OCI-LY1 (cell line): ENCODE results near the gene NSFL1C.

Source experiments
- H2AFZ ChIP-seq: fragments of 200-600 bp; sonication (generic), shearing (Covaris generic); 2 replicates; pipeline ENCODE4 v1.6.0; 2014; ENCODE audit warnings: antibody characterized with exemption, mild to moderate bottlenecking, low read length
- H3F3A ChIP-seq: fragments of 200-600 bp; sonication (generic), shearing (Covaris generic); 2 replicates; pipeline ENCODE4 v1.6.0; 2014; ENCODE audit warnings: mild to moderate bottlenecking, antibody characterized with exemption, low read length, moderate library complexity; ENCODE audit not compliant: insufficient read depth
- H3K27ac ChIP-seq: fragments of 200-600 bp; sonication (generic); 2 replicates; pipeline ENCODE4 v1.5.1; 2014; ENCODE audit warnings: low read length, mixed run types, mild to moderate bottlenecking, low read depth; ENCODE audit not compliant: poor library complexity, severe bottlenecking
- H3K27me3 ChIP-seq: fragments of 200-600 bp; sonication (generic); 2 replicates; pipeline ENCODE4 v1.6.0; 2014; ENCODE audit warnings: antibody characterized with exemption, mild to moderate bottlenecking, low read length, moderate library complexity; ENCODE audit not compliant: insufficient read depth
- H3K36me3 ChIP-seq: fragments of 200-600 bp; sonication (generic); 2 replicates; pipeline ENCODE4 v1.6.1; 2014; ENCODE audit warnings: mild to moderate bottlenecking, antibody characterized with exemption, low read length, moderate library complexity, mixed read lengths; ENCODE audit not compliant: insufficient read depth
- H3K4me1 ChIP-seq: fragments of 200-600 bp; sonication (generic); 2 replicates; pipeline ENCODE4 v1.5.1; 2014; ENCODE audit warnings: mild to moderate bottlenecking, low read length, moderate library complexity; ENCODE audit not compliant: insufficient read depth, severe bottlenecking
- H3K4me2 ChIP-seq: fragments of 200-600 bp; sonication (generic), shearing (Covaris generic); 2 replicates; pipeline ENCODE4 v1.6.1; 2014; ENCODE audit warnings: low read length
- H3K4me3 ChIP-seq: fragments of 200-600 bp; sonication (generic); 2 replicates; pipeline ENCODE4 v1.5.1; 2014; ENCODE audit warnings: low read length, low read depth, mild to moderate bottlenecking, mixed read lengths; ENCODE audit not compliant: poor library complexity, severe bottlenecking
- H3K79me2 ChIP-seq: fragments of 200-600 bp; shearing (Covaris generic); 2 replicates; pipeline ENCODE4 v1.6.1; 2016; ENCODE audit warnings: mixed run types, low read length, mixed read lengths; ENCODE audit not compliant: insufficient read depth
- H3K9ac ChIP-seq: fragments of 200-600 bp; sonication (generic), shearing (Covaris generic); 2 replicates; pipeline ENCODE4 v1.6.1; 2014; ENCODE audit warnings: mild to moderate bottlenecking, low read length, mixed read lengths
- H3K9me2 ChIP-seq: fragments of 200-600 bp; sonication (generic), shearing (Covaris generic); 2 replicates; pipeline ENCODE4 v1.6.1; 2014; ENCODE audit warnings: low read depth, mild to moderate bottlenecking, low read length, mixed read lengths
- H3K9me3 ChIP-seq: fragments of 200-600 bp; shearing (Covaris generic); 2 replicates; pipeline ENCODE4 v1.6.1; 2014; ENCODE audit warnings: low read length, mixed read lengths
- H4K20me1 ChIP-seq: fragments of 200-600 bp; sonication (generic), shearing (Covaris generic); 2 replicates; pipeline ENCODE4 v1.6.0; 2016; ENCODE audit warnings: mild to moderate bottlenecking, low read length; ENCODE audit not compliant: insufficient read depth
- CTCF ChIP-seq: fragments of 200-600 bp; sonication (generic), shearing (Covaris generic); IDR thresholded peaks from 2 replicates; pipeline ENCODE4 v1.5.1; 2017; ENCODE audit warnings: mild to moderate bottlenecking, antibody characterized with exemption, low read length, moderate library complexity, mixed read lengths
- EZH2 ChIP-seq: fragments of 200-600 bp; sonication (generic), shearing (Covaris generic); IDR thresholded peaks from 2 replicates; pipeline ENCODE4 v1.8.0; 2017; ENCODE audit warnings: borderline replicate concordance, mixed run types, mild to moderate bottlenecking, antibody characterized with exemption, low read length, moderate library complexity, mixed read lengths

The NSFL1C gene

GRCh38 chr20:1397710-1398109 is 68.9 kb downstream of the NSFL1C start:
- no peak overlapping the region for H3K4me3 ChIP-seq
- H4K20me1 ChIP-seq, result no peaks in the 10 kb centered on the region
- no peak overlapping the region for H2AFZ ChIP-seq
- no peaks in the 10 kb centered on the region for H3K36me3 ChIP-seq
- H3K9me3 ChIP-seq, result no peaks in the 10 kb centered on the region
- H3K27ac ChIP-seq, result no peak overlapping the region
- H3K9me2 ChIP-seq, result no peaks in the 10 kb centered on the region
- no peak overlapping the region for H3K9ac ChIP-seq
- H3F3A ChIP-seq, result no peaks in the 10 kb centered on the region
- no peaks in the 10 kb centered on the region for H3K79me2 ChIP-seq
- no peak for TF ChIP-seq EZH2
- TF ChIP-seq CTCF, result peak; percentile 19; the same call in 1 of the 2 replicates
- H3K27me3 ChIP-seq, result peaks cover 9% of the 10 kb centered on the region; the same call in 1 of the 2 replicates
- H3K4me1 ChIP-seq, result peaks cover 17% of the 10 kb centered on the region
- no peak overlapping the region for H3K4me2 ChIP-seq

GRCh38 chr20:1396702-1397101 is 69.9 kb downstream of the NSFL1C start:
- no peak for TF ChIP-seq EZH2
- Histone ChIP-seq H3K9me2 (no peaks in the 10 kb centered on the region), H3K36me3 (no peaks in the 10 kb centered on the region), H3K27me3 (peaks cover 9% of the 10 kb centered on the region; the same call in 1 of the 2 replicates), H4K20me1 (no peaks in the 10 kb centered on the region), H3F3A (no peaks in the 10 kb centered on the region), H3K9ac (no peak overlapping the region), H3K79me2 (peaks cover 7% of the 10 kb centered on the region), H3K4me2 (no peak overlapping the region), H2AFZ (no peak overlapping the region), H3K27ac (no peak overlapping the region), H3K9me3 (no peaks in the 10 kb centered on the region), H3K4me3 (no peak overlapping the region), H3K4me1 (peaks cover 21% of the 10 kb centered on the region)

- Histone ChIP-seq H3K9me2 (no peaks in the 10 kb centered on the region), H3K27ac (no peak overlapping the region), H3F3A (no peaks in the 10 kb centered on the region), H3K9me3 (no peaks in the 10 kb centered on the region), H3K79me2 (peaks cover 12% of the 10 kb centered on the region), H3K4me3 (no peak overlapping the region), H3K4me2 (no peak overlapping the region), H2AFZ (no peak overlapping the region), H4K20me1 (no peaks in the 10 kb centered on the region), H3K36me3 (no peaks in the 10 kb centered on the region), H3K9ac (no peak overlapping the region), H3K4me1 (peaks cover 25% of the 10 kb centered on the region), H3K27me3 (peaks cover 9% of the 10 kb centered on the region; the same call in 1 of the 2 replicates)
- TF ChIP-seq EZH2, result no peak
- no peak for TF ChIP-seq CTCF
These were observed 70.4 kb downstream of the NSFL1C start for GRCh38 chr20:1396264-1396663.

- Histone ChIP-seq H3K4me3 (no peak overlapping the region), H3K9me3 (no peaks in the 10 kb centered on the region), H2AFZ (no peak overlapping the region), H3F3A (no peaks in the 10 kb centered on the region), H3K9ac (no peak overlapping the region), H3K27me3 (peaks cover 9% of the 10 kb centered on the region; the same call in 1 of the 2 replicates), H3K36me3 (no peaks in the 10 kb centered on the region), H4K20me1 (no peaks in the 10 kb centered on the region), H3K4me2 (no peak overlapping the region), H3K27ac (no peak overlapping the region), H3K4me1 (peaks cover 40% of the 10 kb centered on the region), H3K79me2 (peaks cover 26% of the 10 kb centered on the region), H3K9me2 (no peaks in the 10 kb centered on the region)
- TF ChIP-seq EZH2 (no peak), CTCF (no peak)
These were observed 72.0 kb downstream of the NSFL1C start for GRCh38 chr20:1394686-1395085.
